GM06990 (cell line): Measurements from ENCODE around the gene NEK6.
"Not testable (repeated sequence)": the region's sequence is repeated elsewhere in the genome, so short reads cannot be mapped to it uniquely, and the experiment has no call there.

Experiments
- DNase-seq: peaks from one replicate; pipeline ENCODE4 v3.0.0-alpha.2; 2011; ENCODE audit not compliant: insufficient read length; ENCODE audit errors: extremely low read depth
- H3K27me3 ChIP-seq: replicated peaks from 2 replicates; pipeline ENCODE4 v1.6.0; 2011; ENCODE audit warnings: low read length; ENCODE audit not compliant: control insufficient read depth, insufficient read depth
- H3K36me3 ChIP-seq: 2 replicates; pipeline ENCODE4 v1.5.1; 2011; ENCODE audit warnings: low read length; ENCODE audit not compliant: control insufficient read depth, insufficient read depth
- H3K4me3 ChIP-seq: replicated peaks from 2 replicates; pipeline ENCODE4 v1.5.1; 2011; ENCODE audit warnings: low read depth, mild to moderate bottlenecking, control low read depth, low read length
- TF ChIP-seq, protein P1 (sequence below): IDR thresholded peaks from 2 replicates; pipeline ENCODE4 v1.5.1; 2011; ENCODE audit warnings: low read length, control low read depth, mild to moderate bottlenecking, inconsistent platforms; ENCODE audit not compliant: insufficient read depth, poor library complexity, severe bottlenecking

Gene NEK6

DNA sequence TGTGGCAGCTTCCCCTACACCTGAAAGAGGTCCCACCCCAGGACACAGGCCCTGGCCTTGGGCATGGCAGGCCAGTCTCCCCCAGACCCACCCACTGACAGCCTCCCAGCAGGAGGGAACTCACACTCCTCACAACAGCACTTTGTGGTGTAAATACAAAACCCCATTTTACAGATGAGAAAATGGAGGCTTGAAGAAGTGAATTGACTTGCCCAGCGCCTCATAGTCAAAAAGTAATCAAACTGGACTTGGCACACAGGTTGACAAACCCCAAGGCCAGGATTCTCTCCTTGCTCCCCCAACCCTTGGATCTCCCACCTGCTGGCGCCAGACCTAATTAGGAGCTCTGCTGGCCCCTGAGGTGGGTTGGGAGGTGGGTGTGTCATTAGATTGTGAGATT lies 29.2 kb upstream of the NEK6 start:
- DNase-seq: no peak
- no peak overlapping the region for H3K4me3 ChIP-seq
- no peaks in the 10 kb centered on the region for H3K36me3 ChIP-seq
- H3K27me3 ChIP-seq: no peaks in the 10 kb centered on the region
- TF ChIP-seq, protein P1, sequence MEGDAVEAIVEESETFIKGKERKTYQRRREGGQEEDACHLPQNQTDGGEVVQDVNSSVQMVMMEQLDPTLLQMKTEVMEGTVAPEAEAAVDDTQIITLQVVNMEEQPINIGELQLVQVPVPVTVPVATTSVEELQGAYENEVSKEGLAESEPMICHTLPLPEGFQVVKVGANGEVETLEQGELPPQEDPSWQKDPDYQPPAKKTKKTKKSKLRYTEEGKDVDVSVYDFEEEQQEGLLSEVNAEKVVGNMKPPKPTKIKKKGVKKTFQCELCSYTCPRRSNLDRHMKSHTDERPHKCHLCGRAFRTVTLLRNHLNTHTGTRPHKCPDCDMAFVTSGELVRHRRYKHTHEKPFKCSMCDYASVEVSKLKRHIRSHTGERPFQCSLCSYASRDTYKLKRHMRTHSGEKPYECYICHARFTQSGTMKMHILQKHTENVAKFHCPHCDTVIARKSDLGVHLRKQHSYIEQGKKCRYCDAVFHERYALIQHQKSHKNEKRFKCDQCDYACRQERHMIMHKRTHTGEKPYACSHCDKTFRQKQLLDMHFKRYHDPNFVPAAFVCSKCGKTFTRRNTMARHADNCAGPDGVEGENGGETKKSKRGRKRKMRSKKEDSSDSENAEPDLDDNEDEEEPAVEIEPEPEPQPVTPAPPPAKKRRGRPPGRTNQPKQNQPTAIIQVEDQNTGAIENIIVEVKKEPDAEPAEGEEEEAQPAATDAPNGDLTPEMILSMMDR: no peak

- H3K4me3 ChIP-seq: no peak overlapping the region
- no peak for DNase-seq
- TF ChIP-seq, protein P1: no peak
- H3K27me3 ChIP-seq: no peaks in the 10 kb centered on the region
- H3K36me3 ChIP-seq: no peaks in the 10 kb centered on the region
Measured at GRCh38 chr9:124231095-124231737, 26.5 kb upstream of the NEK6 start.

- Histone ChIP-seq H3K36me3 (no peaks in the 10 kb centered on the region), H3K4me3 (no peak overlapping the region), H3K27me3 (no peaks in the 10 kb centered on the region)
- TF ChIP-seq, protein P1: no peak
- no peak for DNase-seq
Measured at GRCh38 chr9:124238546-124239140, 19.1 kb upstream of the NEK6 start.

DNA sequence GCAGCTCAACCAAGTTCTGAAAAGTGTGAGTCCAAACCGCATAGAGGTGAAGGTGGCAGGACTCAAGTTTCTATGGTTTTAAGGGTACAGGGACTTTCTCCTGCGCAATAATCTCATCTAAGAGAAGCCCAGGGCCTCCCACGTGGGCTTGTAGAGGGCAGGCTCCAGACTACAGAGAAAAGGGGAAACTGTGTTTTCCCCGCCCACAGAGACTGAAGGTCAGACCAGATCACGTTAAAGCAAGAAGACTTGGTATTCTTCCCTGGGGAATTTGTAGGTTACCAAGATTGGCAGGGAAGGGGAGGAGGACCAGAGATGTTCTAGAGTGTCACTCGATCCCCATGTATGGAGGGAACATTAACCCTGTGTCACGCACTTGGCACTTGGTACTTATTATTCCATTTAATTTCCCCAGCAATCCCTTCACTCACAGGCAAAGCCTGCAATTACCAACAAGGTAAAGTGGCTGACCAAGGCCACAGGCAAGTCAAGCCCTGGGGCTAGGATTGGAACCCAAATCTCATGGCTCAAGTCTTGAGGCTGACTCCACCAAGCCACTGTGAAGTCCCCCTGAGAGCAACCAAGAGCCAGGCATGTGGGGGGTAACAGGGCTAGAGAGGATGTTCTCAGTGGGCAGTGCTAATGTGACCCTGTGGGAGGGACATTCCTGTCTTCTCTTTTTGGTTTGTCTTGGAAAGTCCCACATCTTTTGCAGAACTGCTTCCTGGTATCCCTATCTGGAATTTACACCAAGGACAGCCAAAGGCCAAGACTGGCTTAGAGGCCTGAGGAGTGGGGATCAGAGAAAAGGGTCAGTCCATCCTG lies 18.3 kb upstream of the NEK6 start:
- no peaks in the 10 kb centered on the region for H3K36me3 ChIP-seq
- no peak overlapping the region for H3K4me3 ChIP-seq
- no peaks in the 10 kb centered on the region for H3K27me3 ChIP-seq
- no peak for DNase-seq
- TF ChIP-seq, protein P1: no peak

DNA sequence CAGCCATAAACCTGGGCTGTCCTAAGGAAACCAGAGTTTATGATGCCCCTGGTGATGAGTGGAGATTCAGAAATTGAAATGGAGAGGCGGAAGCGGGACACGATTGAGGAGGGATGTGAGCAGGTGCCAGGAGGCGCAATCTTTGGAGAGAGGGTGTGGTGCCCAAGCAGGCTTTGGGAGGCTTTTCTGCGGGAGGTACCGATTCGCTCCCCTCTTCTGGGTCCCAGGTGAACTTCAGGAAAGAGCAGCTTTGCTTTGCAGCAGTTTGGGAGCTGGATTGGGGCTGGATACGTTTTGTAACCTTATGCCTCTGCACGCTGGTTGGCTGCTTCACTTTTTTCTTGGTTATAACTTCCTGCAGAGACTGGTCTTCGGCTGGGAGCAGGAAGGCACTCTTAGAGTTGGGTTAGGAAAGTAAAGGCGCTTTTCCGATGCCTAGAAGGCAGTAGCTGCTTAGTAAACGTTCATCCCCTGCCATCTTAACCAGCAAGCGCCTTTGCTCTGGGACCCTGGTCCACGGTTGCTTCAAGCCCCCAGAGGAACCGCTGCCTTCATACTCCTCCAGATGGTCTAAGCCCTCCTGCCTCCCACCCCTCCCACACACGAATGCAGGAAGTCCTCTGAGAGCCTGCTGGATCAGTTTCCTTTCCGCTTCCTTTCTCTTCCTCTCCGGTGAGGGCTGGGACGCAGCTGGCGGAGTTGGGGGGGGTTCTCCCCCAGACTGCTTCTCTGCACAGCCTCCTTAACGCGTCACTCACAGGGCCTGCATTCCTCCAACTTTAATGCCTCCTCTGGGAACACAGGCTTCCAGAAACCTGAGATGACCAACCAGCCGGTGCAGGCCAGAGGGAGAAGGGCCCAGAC lies 15.2 kb upstream of the NEK6 start:
- H3K4me3 ChIP-seq: no peak overlapping the region
- no peak for DNase-seq
- H3K36me3 ChIP-seq: no peaks in the 10 kb centered on the region
- TF ChIP-seq, protein P1: no peak
- no peaks in the 10 kb centered on the region for H3K27me3 ChIP-seq

GRCh38 chr9:124247393-124247792 lies 10.4 kb upstream of the NEK6 start:
- not testable (repeated sequence) for H3K27me3 ChIP-seq, H3K4me3 ChIP-seq, DNase-seq, H3K36me3 ChIP-seq
